Measurements from ENCODE around the gene IFT57.

IFT57 gene

DNA sequence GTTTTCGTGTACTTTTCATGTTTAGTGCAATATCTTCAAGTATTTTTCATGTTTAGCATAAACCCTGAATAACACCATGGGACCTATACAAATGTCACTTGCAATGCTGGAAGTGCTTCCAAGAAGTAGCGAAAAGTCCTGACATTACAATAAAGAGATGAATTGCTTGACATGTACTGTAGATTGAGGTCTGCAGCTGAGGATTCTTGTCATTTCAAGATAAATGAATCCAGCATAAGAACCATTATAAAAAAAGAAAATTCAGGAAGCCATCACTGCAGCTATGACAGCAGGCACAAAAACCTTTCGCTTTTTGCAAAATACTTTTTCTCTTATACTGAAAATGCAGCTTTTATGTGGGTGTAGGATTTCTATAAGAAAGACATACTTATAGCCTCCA is 37.4 kb downstream of the IFT57 start:
- H3K27me3 ChIP-seq (ENCODE audit: low read length), result no peaks in the 10 kb centered on the region
- no peak overlapping the region for H3K4me2 ChIP-seq (ENCODE audit: low read depth, low read length, poor library complexity, severe bottlenecking)
- no peak overlapping the region for H3K4me3 ChIP-seq (ENCODE audit: insufficient read depth, low read length, poor library complexity, severe bottlenecking)
- no peaks in the 10 kb centered on the region for H3F3A ChIP-seq (ENCODE audit: insufficient read depth)
- no peak overlapping the region for H2AFZ ChIP-seq (ENCODE audit: low read depth, low read length, severe bottlenecking)
- H3K27ac ChIP-seq (ENCODE audit: low read depth, low read length), result no peak overlapping the region
- no peaks in the 10 kb centered on the region for H3K79me2 ChIP-seq (ENCODE audit: insufficient read depth, low read length)
- H3K9me2 ChIP-seq (replicated peaks; ENCODE audit: insufficient read depth, low read length), result no peaks in the 10 kb centered on the region
- no peaks in the 10 kb centered on the region; the same call in 1 of the 2 replicates for H3K36me3 ChIP-seq (ENCODE audit: low read length)
- no peaks in the 10 kb centered on the region for H3K9me3 ChIP-seq (ENCODE audit: insufficient read depth, low read length)
- H4K20me1 ChIP-seq (ENCODE audit: low read depth, low read length), result no peaks in the 10 kb centered on the region
- no peak overlapping the region for H3K9ac ChIP-seq (ENCODE audit: low read length)
- TF ChIP-seq, protein P1, sequence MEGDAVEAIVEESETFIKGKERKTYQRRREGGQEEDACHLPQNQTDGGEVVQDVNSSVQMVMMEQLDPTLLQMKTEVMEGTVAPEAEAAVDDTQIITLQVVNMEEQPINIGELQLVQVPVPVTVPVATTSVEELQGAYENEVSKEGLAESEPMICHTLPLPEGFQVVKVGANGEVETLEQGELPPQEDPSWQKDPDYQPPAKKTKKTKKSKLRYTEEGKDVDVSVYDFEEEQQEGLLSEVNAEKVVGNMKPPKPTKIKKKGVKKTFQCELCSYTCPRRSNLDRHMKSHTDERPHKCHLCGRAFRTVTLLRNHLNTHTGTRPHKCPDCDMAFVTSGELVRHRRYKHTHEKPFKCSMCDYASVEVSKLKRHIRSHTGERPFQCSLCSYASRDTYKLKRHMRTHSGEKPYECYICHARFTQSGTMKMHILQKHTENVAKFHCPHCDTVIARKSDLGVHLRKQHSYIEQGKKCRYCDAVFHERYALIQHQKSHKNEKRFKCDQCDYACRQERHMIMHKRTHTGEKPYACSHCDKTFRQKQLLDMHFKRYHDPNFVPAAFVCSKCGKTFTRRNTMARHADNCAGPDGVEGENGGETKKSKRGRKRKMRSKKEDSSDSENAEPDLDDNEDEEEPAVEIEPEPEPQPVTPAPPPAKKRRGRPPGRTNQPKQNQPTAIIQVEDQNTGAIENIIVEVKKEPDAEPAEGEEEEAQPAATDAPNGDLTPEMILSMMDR (IDR thresholded peaks at IDR 0.05; ENCODE audit: insufficient read depth, low read length, poor library complexity, severe bottlenecking), result no peak
- TF ChIP-seq EZH2phosphoT487 (conservative IDR thresholded peaks at IDR 0.05; ENCODE audit: low read length), result no peak

DNA sequence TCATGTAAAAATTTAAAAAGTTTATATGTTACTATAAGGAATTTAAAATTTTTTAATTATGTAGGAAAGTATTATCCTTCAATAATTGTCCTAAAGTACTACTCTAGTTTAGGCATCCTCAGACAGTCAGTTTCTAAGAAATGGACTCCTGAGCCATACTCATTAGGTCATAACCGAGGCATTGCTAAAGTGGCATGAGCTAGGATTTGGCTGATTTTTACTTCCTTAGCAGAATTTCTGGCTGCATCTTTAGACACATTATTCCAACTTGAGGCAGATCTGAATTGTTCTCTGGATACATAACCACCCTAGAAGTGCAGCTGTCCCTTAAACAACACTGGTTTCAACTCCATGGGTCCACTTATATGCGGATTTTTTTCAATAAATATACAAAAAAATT is 38.3 kb downstream of the IFT57 start:
- Histone ChIP-seq H4K20me1 (ENCODE audit: low read depth, low read length) (no peaks in the 10 kb centered on the region), H3K9ac (ENCODE audit: low read length) (no peak overlapping the region), H3K4me3 (ENCODE audit: insufficient read depth, low read length, poor library complexity, severe bottlenecking) (no peak overlapping the region), H3F3A (ENCODE audit: insufficient read depth) (no peaks in the 10 kb centered on the region), H3K79me2 (ENCODE audit: insufficient read depth, low read length) (no peaks in the 10 kb centered on the region), H3K27ac (ENCODE audit: low read depth, low read length) (no peak overlapping the region), H3K4me2 (ENCODE audit: low read depth, low read length, poor library complexity, severe bottlenecking) (no peak overlapping the region), H3K9me2 (replicated peaks; ENCODE audit: insufficient read depth, low read length) (no peaks in the 10 kb centered on the region), H2AFZ (ENCODE audit: low read depth, low read length, severe bottlenecking) (no peak overlapping the region), H3K36me3 (ENCODE audit: low read length) (no peaks in the 10 kb centered on the region; the same call in 1 of the 2 replicates), H3K27me3 (ENCODE audit: low read length) (no peaks in the 10 kb centered on the region), H3K9me3 (ENCODE audit: insufficient read depth, low read length) (no peaks in the 10 kb centered on the region)
- TF ChIP-seq, protein P1 (IDR thresholded peaks at IDR 0.05; ENCODE audit: insufficient read depth, low read length, poor library complexity, severe bottlenecking), result no peak
- TF ChIP-seq EZH2phosphoT487 (conservative IDR thresholded peaks at IDR 0.05; ENCODE audit: low read length), result no peak

DNA sequence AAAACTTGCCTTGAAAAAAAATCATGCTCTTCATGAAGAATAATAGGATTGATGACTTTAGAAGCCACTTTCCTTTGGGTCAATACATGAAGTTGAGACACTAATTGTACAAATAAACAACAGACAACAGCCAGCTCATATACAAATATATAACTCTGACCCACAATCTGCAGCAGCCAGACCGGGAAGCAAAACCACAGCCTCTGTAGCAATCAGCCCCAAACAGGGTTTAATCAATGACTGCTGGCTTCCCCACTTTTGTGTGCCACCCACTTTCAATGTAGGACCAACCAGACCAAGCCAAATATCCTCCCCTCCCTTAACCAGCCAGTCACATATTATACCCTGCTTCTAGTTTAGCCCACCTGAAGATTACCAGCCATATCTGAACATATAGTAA is 39.0 kb downstream of the IFT57 start:
- Histone ChIP-seq H3K36me3 (ENCODE audit: low read length) (no peaks in the 10 kb centered on the region; the same call in 1 of the 2 replicates), H3K9ac (ENCODE audit: low read length) (no peak overlapping the region), H3F3A (ENCODE audit: insufficient read depth) (no peaks in the 10 kb centered on the region), H3K79me2 (ENCODE audit: insufficient read depth, low read length) (no peaks in the 10 kb centered on the region), H3K4me2 (ENCODE audit: low read depth, low read length, poor library complexity, severe bottlenecking) (no peak overlapping the region), H4K20me1 (ENCODE audit: low read depth, low read length) (no peaks in the 10 kb centered on the region), H3K9me2 (replicated peaks; ENCODE audit: insufficient read depth, low read length) (no peaks in the 10 kb centered on the region), H3K27me3 (ENCODE audit: low read length) (no peaks in the 10 kb centered on the region), H3K4me3 (ENCODE audit: insufficient read depth, low read length, poor library complexity, severe bottlenecking) (no peak overlapping the region), H3K27ac (ENCODE audit: low read depth, low read length) (no peak overlapping the region), H3K9me3 (ENCODE audit: insufficient read depth, low read length) (no peaks in the 10 kb centered on the region), H2AFZ (ENCODE audit: low read depth, low read length, severe bottlenecking) (no peak overlapping the region)
- TF ChIP-seq, protein P1 (IDR thresholded peaks at IDR 0.05; ENCODE audit: insufficient read depth, low read length, poor library complexity, severe bottlenecking), result no peak
- TF ChIP-seq EZH2phosphoT487 (conservative IDR thresholded peaks at IDR 0.05; ENCODE audit: low read length), result no peak

All from SU-DHL-6 (cell line).